MM.1S (cell line): ENCODE data around the gene TASL.

Experiments
- DNase-seq: peaks from one replicate; pipeline ENCODE4 v3.0.0-alpha.2; 2015
- H2AFZ ChIP-seq: fragments of 300-600 bp; sonication (generic); 2 replicates; pipeline ENCODE4 v1.6.0; 2016; ENCODE audit warnings: antibody characterized with exemption, low read length
- H3F3A ChIP-seq: fragments of 300-600 bp; sonication (generic); 2 replicates; pipeline ENCODE4 v1.6.1; 2016; ENCODE audit warnings: mild to moderate bottlenecking, antibody characterized with exemption, low read length, moderate library complexity, mixed read lengths; ENCODE audit not compliant: insufficient read depth
- H3K27ac ChIP-seq: fragments of 300-600 bp; sonication (generic); 2 replicates; pipeline ENCODE4 v1.5.1; 2016; ENCODE audit warnings: mild to moderate bottlenecking, low read length
- H3K27me3 ChIP-seq: fragments of 300-600 bp; sonication (generic); replicated peaks from 2 replicates; pipeline ENCODE4 v1.6.0; 2016; ENCODE audit warnings: low read length; ENCODE audit not compliant: insufficient read depth
- H3K36me3 ChIP-seq: fragments of 300-600 bp; sonication (generic); replicated peaks from 2 replicates; pipeline ENCODE4 v1.6.1; 2016; ENCODE audit warnings: mild to moderate bottlenecking, low read length, mixed read lengths; ENCODE audit not compliant: insufficient read depth
- H3K4me1 ChIP-seq: fragments of 300-600 bp; sonication (generic); 2 replicates; pipeline ENCODE4 v1.6.1; 2016; ENCODE audit warnings: low read length, mixed read lengths
- H3K4me2 ChIP-seq: fragments of 300-600 bp; sonication (generic); 2 replicates; pipeline ENCODE4 v1.6.0; 2016; ENCODE audit warnings: low read depth, low read length
- H3K4me3 ChIP-seq: fragments of 300-600 bp; sonication (generic); 2 replicates; pipeline ENCODE4 v1.5.1; 2016; ENCODE audit warnings: low read length, mixed read lengths
- H3K79me2 ChIP-seq: fragments of 300-600 bp; sonication (generic); 2 replicates; pipeline ENCODE4 v1.6.1; 2016; ENCODE audit warnings: mixed run types, low read length, mixed read lengths
- H3K9ac ChIP-seq: fragments of 300-600 bp; sonication (generic); 2 replicates; pipeline ENCODE4 v1.6.1; 2016; ENCODE audit warnings: low read length, mixed read lengths
- H3K9me2 ChIP-seq: fragments of 300-600 bp; sonication (generic); replicated peaks from 2 replicates; pipeline ENCODE4 v1.6.1; 2016; ENCODE audit warnings: mild to moderate bottlenecking, low read length, mixed read lengths; ENCODE audit not compliant: insufficient read depth
- H3K9me3 ChIP-seq: fragments of 300-600 bp; sonication (generic); replicated peaks from 2 replicates; pipeline ENCODE4 v1.6.1; 2016; ENCODE audit warnings: mild to moderate bottlenecking, low read length, mixed read lengths; ENCODE audit not compliant: insufficient read depth
- H4K20me1 ChIP-seq: fragments of 300-600 bp; sonication (generic); 2 replicates; pipeline ENCODE4 v1.6.1; 2016; ENCODE audit warnings: mild to moderate bottlenecking, low read length, moderate library complexity, mixed read lengths; ENCODE audit not compliant: insufficient read depth
- EZH2 ChIP-seq: fragments of 300-600 bp; sonication (generic); optimal IDR thresholded peaks from 2 replicates; pipeline ENCODE3; 2017; ENCODE audit warnings: low read depth, mild to moderate bottlenecking, antibody characterized with exemption, low read length, mixed read lengths
- EZH2phosphoT487 ChIP-seq: fragments of 300-600 bp; sonication (generic); IDR thresholded peaks from 2 replicates; pipeline ENCODE4 v1.6.1; 2018; ENCODE audit warnings: antibody characterized with exemption, low read length
- TF ChIP-seq, protein P1 (sequence below): fragments of 300-600 bp; sonication (generic); IDR thresholded peaks from 2 replicates; pipeline ENCODE4 v1.5.1; 2016; ENCODE audit warnings: antibody characterized with exemption, low read length, mixed read lengths

TASL gene

DNA sequence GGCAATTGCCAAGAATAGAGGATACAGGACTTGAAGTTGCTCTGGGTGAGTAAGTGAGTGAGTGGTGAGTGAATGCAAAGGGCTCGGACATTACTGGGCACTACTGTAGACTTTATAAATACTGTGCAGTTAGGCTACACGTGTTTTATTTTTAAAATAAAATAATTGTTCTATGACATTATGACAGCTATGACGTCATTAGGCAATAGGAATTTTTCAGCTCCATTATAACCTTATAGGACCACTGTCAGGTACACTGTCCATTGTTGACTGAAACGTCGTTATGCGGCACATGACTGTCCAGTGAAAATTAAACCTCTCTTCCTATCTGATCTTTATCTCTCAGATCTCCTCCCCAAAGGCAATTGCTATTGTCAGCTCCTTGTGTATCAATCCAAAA lies 5.1 kb upstream of the TASL start:
- no peak for DNase-seq
- Histone ChIP-seq H3K27ac (no peak overlapping the region), H4K20me1 (no peaks in the 10 kb centered on the region), H3K36me3 (no peaks in the 10 kb centered on the region), H3K4me3 (no peak overlapping the region), H3K79me2 (no peaks in the 10 kb centered on the region), H3K9ac (no peak overlapping the region), H3K4me1 (no peaks in the 10 kb centered on the region), H3K9me3 (no peaks in the 10 kb centered on the region), H3K27me3 (no peaks in the 10 kb centered on the region), H3K4me2 (no peak overlapping the region), H2AFZ (no peak overlapping the region), H3K9me2 (no peaks in the 10 kb centered on the region), H3F3A (peaks cover 5% of the 10 kb centered on the region; the same call in 1 of the 2 replicates)
- TF ChIP-seq EZH2 (no peak), EZH2phosphoT487 (no peak)
- TF ChIP-seq, protein P1, sequence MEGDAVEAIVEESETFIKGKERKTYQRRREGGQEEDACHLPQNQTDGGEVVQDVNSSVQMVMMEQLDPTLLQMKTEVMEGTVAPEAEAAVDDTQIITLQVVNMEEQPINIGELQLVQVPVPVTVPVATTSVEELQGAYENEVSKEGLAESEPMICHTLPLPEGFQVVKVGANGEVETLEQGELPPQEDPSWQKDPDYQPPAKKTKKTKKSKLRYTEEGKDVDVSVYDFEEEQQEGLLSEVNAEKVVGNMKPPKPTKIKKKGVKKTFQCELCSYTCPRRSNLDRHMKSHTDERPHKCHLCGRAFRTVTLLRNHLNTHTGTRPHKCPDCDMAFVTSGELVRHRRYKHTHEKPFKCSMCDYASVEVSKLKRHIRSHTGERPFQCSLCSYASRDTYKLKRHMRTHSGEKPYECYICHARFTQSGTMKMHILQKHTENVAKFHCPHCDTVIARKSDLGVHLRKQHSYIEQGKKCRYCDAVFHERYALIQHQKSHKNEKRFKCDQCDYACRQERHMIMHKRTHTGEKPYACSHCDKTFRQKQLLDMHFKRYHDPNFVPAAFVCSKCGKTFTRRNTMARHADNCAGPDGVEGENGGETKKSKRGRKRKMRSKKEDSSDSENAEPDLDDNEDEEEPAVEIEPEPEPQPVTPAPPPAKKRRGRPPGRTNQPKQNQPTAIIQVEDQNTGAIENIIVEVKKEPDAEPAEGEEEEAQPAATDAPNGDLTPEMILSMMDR: no peak

DNA sequence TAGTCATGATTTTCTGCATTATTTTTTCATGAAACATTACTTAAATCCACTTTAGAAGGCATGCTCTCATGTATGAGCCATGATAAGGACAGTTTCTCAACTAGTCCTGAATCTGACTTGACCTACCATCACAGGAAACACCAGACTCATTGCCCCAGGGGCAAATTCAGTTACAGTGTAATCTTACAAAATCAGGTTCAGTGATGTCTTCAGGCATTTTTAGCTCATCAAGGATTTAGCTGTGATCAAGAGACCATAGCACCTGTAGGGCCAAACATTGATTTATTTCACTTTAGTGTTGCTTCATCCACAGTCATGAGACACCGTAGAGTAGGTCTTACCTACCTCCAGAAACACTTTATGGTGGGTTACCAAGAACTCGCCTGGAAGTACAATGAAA lies 3.1 kb upstream of the TASL start:
- Histone ChIP-seq H3K4me2 (no peak overlapping the region), H3K36me3 (no peaks in the 10 kb centered on the region), H3K9me2 (no peaks in the 10 kb centered on the region), H2AFZ (no peak overlapping the region), H3K9me3 (no peaks in the 10 kb centered on the region), H3F3A (peaks cover 18% of the 10 kb centered on the region; the same call in 1 of the 2 replicates), H3K9ac (no peak overlapping the region), H3K4me3 (no peak overlapping the region), H3K27me3 (no peaks in the 10 kb centered on the region), H3K4me1 (no peaks in the 10 kb centered on the region), H4K20me1 (no peaks in the 10 kb centered on the region), H3K27ac (no peak overlapping the region), H3K79me2 (peaks cover 16% of the 10 kb centered on the region)
- DNase-seq: no peak
- TF ChIP-seq EZH2: no peak
- TF ChIP-seq, protein P1: no peak
- no peak for TF ChIP-seq EZH2phosphoT487

- H3K4me3 ChIP-seq: peak overlapping the region; percentile 71
- H3K9me3 ChIP-seq: no peaks in the 10 kb centered on the region
- H3K27ac ChIP-seq: peak overlapping the region; percentile 91
- no peaks in the 10 kb centered on the region for H3K36me3 ChIP-seq
- peak overlapping the region; percentile 93 for H3K9ac ChIP-seq
- no peaks in the 10 kb centered on the region for H3K9me2 ChIP-seq
- peak overlapping the region; percentile 66 for H3K4me2 ChIP-seq
- TF ChIP-seq, protein P1: no peak
- TF ChIP-seq EZH2 (no peak), EZH2phosphoT487 (no peak)
- H3F3A ChIP-seq: peaks cover 18% of the 10 kb centered on the region; the same call in 1 of the 2 replicates
- no peak for DNase-seq
- no peaks in the 10 kb centered on the region for H3K4me1 ChIP-seq
- no peaks in the 10 kb centered on the region for H4K20me1 ChIP-seq
- H2AFZ ChIP-seq: no peak overlapping the region
- H3K27me3 ChIP-seq: no peaks in the 10 kb centered on the region
- H3K79me2 ChIP-seq: peaks cover 51% of the 10 kb centered on the region
These were observed 685 bp downstream of the TASL start for GRCh38 chrX:30576881-30577280.
